ENCODE data around the gene DRD4.
"Not testable (repeated sequence)": the region's sequence is repeated elsewhere in the genome, so short reads cannot be mapped to it uniquely, and the experiment has no call there.

The DRD4 gene

GRCh38 chr11:679271-680207 lies 42.5 kb downstream of the DRD4 start:
- no peak for DNase-seq (ENCODE audit: low read depth, low spot score)

- no peak for DNase-seq (ENCODE audit: low read depth, low spot score)
Measured at GRCh38 chr11:680476-680875, 43.4 kb downstream of the DRD4 start.

GRCh38 chr11:680970-681369 lies 43.9 kb downstream of the DRD4 start:
- no peak for DNase-seq (ENCODE audit: low read depth, low spot score)

- DNase-seq (ENCODE audit: low read depth, low spot score) = no peak
Measured at GRCh38 chr11:686451-687243, 49.6 kb downstream of the DRD4 start.

- DNase-seq (ENCODE audit: low read depth, low spot score) = no peak
Measured at GRCh38 chr11:687751-688150, 50.7 kb downstream of the DRD4 start.

GRCh38 chr11:688681-689080 lies 51.6 kb downstream of the DRD4 start:
- no peak for DNase-seq (ENCODE audit: low read depth, low spot score)

GRCh38 chr11:689625-690024 lies 52.6 kb downstream of the DRD4 start:
- DNase-seq (ENCODE audit: low read depth, low spot score) = no peak

GRCh38 chr11:690244-690643 lies 53.2 kb downstream of the DRD4 start:
- DNase-seq (ENCODE audit: low read depth, low spot score) = not testable (repeated sequence)

Data from activated naive CD8-positive, alpha-beta T cell treated with anti-CD3 and anti-CD28 coated beads, Interleukin-2, amount 50 U/mL, for 16 hours (primary cell).